ENCODE measurements around the gene YBEY. TPM values are rescaled to one million over a fixed set of nuclear protein-coding genes. Genes with fewer than 3 reads are reported as not detected.

YBEY gene
- total and polyA plus RNA-seq, 12 donors = 4.0 to 46.0 (median 16.5) TPM

- 88 to 96% (median 93%) methylated on average over 8 of the region's 8 CpGs for whole genome bisulfite sequencing, 4 donors
- Histone ChIP-seq H3K27me3 (no peaks in the 10 kb centered on the region), H3K9me3 (replicated peaks in 1 of 3) (no peaks in the 10 kb centered on the region), H3K36me3 (replicated peaks in 1 of 2) (peaks cover 0 to 93% of the 10 kb centered on the region in 2 donors), H3K27ac (no peak overlapping the region), H3K4me1 (replicated peaks in 1 of 2) (no peaks in the 10 kb centered on the region), H3K4me3 (no peak overlapping the region)
- intact Hi-C loops (cut with DNase I) = no loop called here
- no peak for DNase-seq
- TF ChIP-seq POLR2A (IDR thresholded peaks at IDR 0.05) (no peak), CTCF (IDR thresholded peaks at IDR 0.05) (no peak)
These were observed 42.8 kb upstream of the YBEY start for GRCh38 chr21:46243325-46243724.

GRCh38 chr21:46243960-46244361, 42.2 kb upstream of the YBEY start:
- H3K27me3 ChIP-seq = no peaks in the 10 kb centered on the region
- no peak for TF ChIP-seq CTCF (IDR thresholded peaks at IDR 0.05)
- TF ChIP-seq POLR2A (IDR thresholded peaks at IDR 0.05) = no peak
- H3K9me3 ChIP-seq (replicated peaks in 1 of 3) = no peaks in the 10 kb centered on the region
- peaks cover 0 to 91% of the 10 kb centered on the region in 2 donors for H3K36me3 ChIP-seq (replicated peaks in 1 of 2)
- intact Hi-C loops (cut with DNase I) = no loop called here
- no peak overlapping the region for H3K27ac ChIP-seq
- no peaks in the 10 kb centered on the region for H3K4me1 ChIP-seq (replicated peaks in 1 of 2)
- no peak overlapping the region for H3K4me3 ChIP-seq
- DNase-seq = no peak
- WGBS, 4 donors = 88 to 95% (median 91%) methylated on average over 2 to 3 of the region's 3 CpGs

- Histone ChIP-seq H3K27ac (no peak overlapping the region), H3K4me3 (no peak overlapping the region), H3K36me3 (replicated peaks in 1 of 2) (peaks cover 0 to 91% of the 10 kb centered on the region in 2 donors), H3K9me3 (replicated peaks in 1 of 3) (no peaks in the 10 kb centered on the region), H3K4me1 (replicated peaks in 1 of 2) (no peaks in the 10 kb centered on the region), H3K27me3 (no peaks in the 10 kb centered on the region)
- intact Hi-C loops (cut with DNase I) = no loop called here
- WGBS, 4 donors = 76 to 92% (median 90%) methylated on average over 4 to 8 of the region's 8 CpGs
- TF ChIP-seq POLR2A (IDR thresholded peaks at IDR 0.05) (no peak), CTCF (IDR thresholded peaks at IDR 0.05) (no peak)
- DNase-seq = no peak
These were observed 41.5 kb upstream of the YBEY start for GRCh38 chr21:46244602-46245001.

GRCh38 chr21:46245213-46245915, 40.8 kb upstream of the YBEY start:
- Histone ChIP-seq H3K27me3 (no peaks in the 10 kb centered on the region), H3K4me1 (replicated peaks in 1 of 2) (no peaks in the 10 kb centered on the region), H3K36me3 (replicated peaks in 1 of 2) (peaks cover 0 to 91% of the 10 kb centered on the region in 2 donors), H3K4me3 (no peak overlapping the region), H3K9me3 (replicated peaks in 1 of 3) (no peaks in the 10 kb centered on the region), H3K27ac (no peak overlapping the region)
- no peak for DNase-seq
- WGBS, 4 donors = 82 to 98% (median 88%) methylated on average over 3 of the region's 3 CpGs
- TF ChIP-seq CTCF (IDR thresholded peaks at IDR 0.05) = no peak
- TF ChIP-seq POLR2A (IDR thresholded peaks at IDR 0.05) = no peak
- intact Hi-C loops (cut with DNase I) = no loop called here
